Endothelial cell of umbilical vein (primary cell): Measurements from ENCODE around the gene MDH1.

Experiments
- EZH2 ChIP-seq: IDR thresholded peaks from 2 replicates; pipeline ENCODE4 v1.6.1; 2012; ENCODE audit warnings: borderline replicate concordance, low read depth, mild to moderate bottlenecking, moderate library complexity, low read length, inconsistent platforms; ENCODE audit not compliant: severe bottlenecking
- POLR2A ChIP-seq: IDR thresholded peaks from 2 replicates; pipeline ENCODE4 v1.6.1; 2012; ENCODE audit warnings: low read depth, mild to moderate bottlenecking, control low read depth, low read length
- POLR2AphosphoS5 ChIP-seq: IDR thresholded peaks from 2 replicates; pipeline ENCODE4 v1.6.1; 2012; ENCODE audit warnings: low read depth, mild to moderate bottlenecking, control low read depth, low read length, moderate library complexity; ENCODE audit not compliant: insufficient read depth
- TF ChIP-seq, protein P1 (sequence below), 2 donors: IDR thresholded peaks; 1 replicate in 1 of 2; 2 replicates in 1 of 2; pipeline ENCODE4 v1.5.1; 2011; ENCODE audit warnings: low read length in 2 of 2, mild to moderate bottlenecking in 2 of 2, moderate library complexity in 2 of 2, control low read depth in 1 of 2, inconsistent platforms in 1 of 2, low read depth in 1 of 2; ENCODE audit not compliant: insufficient read depth in 1 of 2; ENCODE audit errors: extremely low read depth in 1 of 2

GRCh38 chr2:63617366-63617765 lies 28.6 kb downstream of the MDH1 start:
- TF ChIP-seq EZH2 (no peak), POLR2A (no peak), POLR2AphosphoS5 (no peak)
- TF ChIP-seq, protein P1, sequence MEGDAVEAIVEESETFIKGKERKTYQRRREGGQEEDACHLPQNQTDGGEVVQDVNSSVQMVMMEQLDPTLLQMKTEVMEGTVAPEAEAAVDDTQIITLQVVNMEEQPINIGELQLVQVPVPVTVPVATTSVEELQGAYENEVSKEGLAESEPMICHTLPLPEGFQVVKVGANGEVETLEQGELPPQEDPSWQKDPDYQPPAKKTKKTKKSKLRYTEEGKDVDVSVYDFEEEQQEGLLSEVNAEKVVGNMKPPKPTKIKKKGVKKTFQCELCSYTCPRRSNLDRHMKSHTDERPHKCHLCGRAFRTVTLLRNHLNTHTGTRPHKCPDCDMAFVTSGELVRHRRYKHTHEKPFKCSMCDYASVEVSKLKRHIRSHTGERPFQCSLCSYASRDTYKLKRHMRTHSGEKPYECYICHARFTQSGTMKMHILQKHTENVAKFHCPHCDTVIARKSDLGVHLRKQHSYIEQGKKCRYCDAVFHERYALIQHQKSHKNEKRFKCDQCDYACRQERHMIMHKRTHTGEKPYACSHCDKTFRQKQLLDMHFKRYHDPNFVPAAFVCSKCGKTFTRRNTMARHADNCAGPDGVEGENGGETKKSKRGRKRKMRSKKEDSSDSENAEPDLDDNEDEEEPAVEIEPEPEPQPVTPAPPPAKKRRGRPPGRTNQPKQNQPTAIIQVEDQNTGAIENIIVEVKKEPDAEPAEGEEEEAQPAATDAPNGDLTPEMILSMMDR (IDR thresholded peaks at IDR 0.05; ENCODE audit: extremely low read depth in 1 of 2, insufficient read depth in 1 of 2, low read depth in 1 of 2, low read length in 2 of 2) = no peak
